NCI-H1048 (cell line): ENCODE measurements around the gene EPHB2.
"Not testable (repeated sequence)": the region's sequence is repeated elsewhere in the genome, so short reads cannot be mapped to it uniquely, and the experiment has no call there.

Source experiments
- DNase-seq: peaks from one replicate; lab custom pipeline; 2025; lab: John Stamatoyannopoulos, UW

Gene EPHB2

DNA sequence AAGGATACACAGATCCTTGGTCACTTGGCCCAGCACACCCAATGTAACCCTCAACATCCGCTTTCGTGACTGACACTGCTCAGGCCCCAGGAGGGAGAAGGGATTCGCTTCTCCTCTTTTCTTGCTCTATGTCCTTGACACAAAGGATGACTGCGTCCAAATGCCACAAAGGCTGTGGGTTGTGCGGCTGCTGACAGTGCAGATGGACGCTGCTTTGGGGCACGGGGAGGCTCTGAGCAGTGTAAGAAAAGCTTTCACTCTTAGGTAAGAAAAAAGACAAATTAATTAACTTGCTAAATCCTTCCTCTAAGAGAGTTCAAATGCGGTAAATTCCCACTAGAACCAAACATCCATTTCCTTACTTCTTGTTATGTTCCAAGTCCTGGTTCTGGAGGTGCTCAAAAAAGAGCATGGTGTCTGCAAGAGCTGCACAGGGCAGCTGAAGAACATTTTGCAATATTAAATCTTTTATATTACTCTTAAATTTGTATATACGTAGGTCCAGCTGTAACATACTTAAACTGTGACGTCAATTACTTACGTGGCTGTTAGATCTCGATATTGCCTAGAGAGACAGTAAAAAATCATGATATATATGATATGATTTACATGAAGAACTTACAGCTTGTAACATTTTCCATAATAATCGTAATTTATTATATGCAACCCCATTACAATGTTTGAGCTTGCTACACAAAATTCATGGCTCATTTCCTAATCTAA lies 19.4 kb upstream of the EPHB2 start:
- DNase-seq = no peak

DNA sequence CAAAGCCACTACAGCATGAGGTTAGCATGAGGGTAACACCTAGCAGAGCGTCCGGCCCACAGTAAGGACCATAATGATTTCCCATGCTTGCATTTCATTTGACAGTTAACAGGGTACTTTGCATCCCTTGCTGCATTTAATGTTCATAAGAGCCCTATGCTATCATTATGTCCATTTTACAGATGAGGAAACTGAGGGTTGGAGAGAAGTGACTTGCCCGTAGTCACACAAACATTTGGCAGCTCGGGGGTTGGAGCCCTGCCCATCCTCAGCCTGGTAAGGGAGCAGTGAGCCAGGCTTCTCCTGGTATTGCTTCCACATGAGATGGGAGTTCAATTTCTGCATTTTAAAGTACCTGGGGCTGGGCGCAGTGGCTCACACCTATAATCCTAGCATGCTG lies 16.5 kb upstream of the EPHB2 start:
- DNase-seq = no peak

DNA sequence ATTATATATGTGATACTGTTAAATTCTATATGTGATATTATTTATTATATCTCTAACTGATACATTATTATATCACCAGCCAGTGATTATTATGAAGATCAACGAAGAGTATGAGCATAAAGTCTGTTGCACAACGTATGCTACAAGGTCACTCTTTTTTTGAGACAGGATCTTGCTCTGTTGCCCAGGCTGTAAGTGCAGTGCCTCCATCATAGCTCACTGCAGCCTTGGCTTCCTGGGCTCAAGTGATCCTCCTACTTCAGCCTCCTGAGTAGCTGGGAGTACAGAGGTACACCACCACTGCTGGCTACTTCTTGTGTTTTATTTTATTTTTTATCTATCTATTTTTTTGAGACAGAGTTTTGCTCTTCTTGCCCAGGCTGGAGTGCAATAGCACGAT lies 14.0 kb upstream of the EPHB2 start:
- DNase-seq = no peak

DNA sequence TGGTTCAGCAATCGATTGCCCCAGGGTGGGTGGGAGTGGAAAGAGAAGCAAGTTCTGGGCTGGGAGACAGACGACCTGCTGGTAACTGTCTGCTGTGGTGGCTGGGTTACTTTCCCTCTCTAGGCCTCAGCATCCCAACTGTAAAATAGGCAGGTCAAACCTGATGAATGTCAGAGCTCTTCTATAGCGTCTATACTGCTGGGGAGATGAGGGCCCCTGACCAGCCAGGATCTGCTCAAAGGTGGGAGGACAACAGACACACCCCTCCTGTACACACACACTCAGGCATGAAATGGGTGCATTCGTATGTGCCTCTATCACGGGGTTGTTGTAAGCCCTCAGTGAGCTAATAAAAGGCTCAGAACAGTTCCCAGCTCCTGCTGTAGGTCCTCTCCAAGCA lies 12.7 kb upstream of the EPHB2 start:
- no peak for DNase-seq

DNA sequence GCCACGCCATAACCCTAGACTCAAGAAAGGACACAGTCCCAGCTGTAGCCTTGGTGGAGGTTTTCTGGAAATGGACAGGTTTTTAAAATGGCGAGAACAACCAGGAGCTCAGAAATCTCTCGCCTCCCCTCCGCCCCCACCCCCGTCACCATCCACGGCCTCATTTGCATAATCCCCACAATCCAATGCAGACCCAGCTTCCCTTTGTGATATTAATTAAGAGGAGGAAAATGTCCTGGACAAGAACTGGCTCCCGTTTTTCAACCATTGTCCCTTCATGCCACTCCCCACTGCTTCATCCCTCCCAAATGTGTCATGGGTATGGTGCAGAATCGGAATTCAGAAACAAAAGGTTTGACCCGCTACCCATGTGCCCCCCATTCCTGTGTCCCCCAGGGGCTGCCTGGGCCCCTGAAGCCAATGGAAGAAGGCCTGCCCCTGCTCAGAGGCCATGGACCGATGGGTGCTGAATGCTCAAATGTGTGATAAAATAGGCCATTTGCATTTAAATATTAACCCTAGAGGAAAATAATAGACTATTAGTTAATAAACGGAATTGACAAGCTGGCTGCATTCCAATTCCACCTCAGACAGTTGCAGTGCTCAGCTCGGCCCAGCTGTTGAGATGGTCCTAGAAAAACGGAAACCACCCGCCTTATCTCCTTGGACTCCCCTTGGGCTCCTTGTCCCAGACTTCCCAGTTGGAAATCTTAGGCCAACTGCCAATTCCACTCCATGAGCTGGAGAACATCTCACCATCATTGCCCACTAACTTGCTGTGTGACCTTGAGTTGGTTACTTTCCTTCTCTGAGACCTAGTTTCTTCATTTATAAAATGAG lies 10.7 kb upstream of the EPHB2 start:
- no peak for DNase-seq

DNA sequence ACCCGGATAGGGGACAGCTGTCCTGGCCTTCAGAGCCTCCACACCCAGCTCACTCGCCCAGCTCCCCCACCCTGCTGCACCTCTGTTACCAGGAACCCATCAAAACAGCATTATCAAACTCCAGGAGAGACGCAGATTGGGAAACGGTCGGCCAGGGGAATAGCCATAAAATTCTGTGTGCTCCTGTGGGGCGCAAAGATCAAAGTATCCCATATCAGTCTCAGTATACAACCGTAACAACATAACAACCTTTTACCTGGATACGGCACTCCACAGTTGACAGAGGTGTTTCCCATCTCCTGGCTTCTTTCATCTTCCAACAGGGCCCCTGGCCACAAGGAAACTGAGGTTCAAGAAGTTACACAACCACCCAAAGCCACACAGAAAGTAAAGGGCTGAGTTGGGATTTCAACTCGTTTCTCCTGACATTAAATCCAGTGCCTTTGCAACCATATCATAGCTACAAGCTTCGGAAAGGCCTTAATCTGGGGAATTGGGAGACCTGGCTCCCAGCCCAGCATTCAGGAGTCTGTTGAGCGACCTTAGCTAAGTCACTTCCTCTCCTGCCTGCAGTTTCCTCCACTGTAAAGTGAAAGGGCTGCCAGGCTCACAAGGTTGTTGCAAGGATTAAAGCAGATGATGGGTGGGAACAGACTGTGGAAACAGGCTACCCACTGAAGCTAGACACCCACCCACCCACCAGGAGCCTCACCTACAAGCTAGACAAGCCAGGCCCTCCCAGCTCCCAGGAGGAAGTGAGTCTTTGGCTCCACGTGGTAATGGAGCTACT lies 8.1 kb upstream of the EPHB2 start:
- no peak for DNase-seq

DNA sequence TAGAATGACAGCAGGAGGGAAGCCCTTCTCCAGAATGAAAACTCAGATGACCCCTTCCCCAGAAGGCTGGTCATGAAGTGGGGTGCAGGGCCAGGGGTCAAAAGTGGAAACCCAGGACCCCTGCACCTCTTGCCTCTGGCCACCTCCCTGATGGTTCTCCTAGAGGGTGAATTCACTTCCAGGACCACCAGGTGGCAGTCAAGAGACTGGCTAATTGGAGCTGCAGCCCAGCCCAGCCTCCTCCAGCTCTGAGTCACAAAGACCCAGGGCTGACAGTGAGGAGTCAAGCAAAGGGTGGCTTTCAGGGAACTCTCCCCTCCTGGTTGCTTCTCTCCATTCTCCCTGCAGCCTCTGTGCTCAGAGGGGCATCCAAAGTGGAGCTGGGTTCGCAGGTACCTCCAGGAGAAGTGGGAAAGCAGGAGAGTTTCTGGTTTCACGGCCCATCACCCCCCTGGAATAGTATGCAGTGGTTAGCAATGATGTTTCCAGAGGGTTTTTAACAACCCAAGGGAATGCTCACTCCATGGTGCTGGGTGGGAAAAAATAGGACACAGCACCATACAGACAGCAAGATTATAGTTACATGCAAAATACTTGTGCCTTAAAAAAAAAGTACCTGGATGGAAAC lies 6.1 kb upstream of the EPHB2 start:
- peak; percentile 38 for DNase-seq

DNA sequence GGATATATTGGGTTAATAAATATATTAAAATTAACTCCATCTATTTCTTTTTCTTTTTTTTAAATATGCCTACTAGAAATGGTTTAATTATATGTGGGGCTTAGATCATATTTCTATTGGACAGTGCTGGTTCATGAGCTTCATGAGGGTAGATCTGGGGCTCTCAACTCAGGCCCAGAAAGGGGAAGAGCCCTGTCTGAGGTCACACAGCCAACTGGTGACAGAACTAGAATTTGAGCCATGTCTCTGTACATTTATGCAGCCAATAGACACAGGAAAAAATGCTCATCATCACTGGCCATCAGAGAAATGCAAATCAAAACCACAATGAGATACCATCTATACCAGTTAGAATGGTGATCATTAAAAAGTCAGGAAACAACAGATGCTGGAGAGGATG lies 5.1 kb upstream of the EPHB2 start:
- no peak for DNase-seq

DNA sequence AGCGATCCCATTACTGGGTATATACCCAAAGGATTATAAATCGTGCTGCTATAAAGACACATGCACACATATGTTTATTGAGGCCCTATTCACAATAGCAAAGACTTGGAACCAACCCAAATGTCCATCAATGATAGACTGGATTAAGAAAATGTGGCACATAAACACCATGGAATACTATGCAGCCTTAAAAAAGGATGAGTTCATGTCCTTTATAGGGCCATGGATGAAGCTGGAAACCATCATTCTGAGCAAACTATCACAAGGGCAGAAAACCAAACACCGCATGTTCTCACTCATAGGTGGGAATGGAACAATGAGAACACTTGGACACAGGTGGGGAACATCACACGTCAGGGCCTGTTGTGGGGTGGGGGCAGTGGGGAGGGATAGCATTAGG lies 4.5 kb upstream of the EPHB2 start:
- not testable (repeated sequence) for DNase-seq

DNA sequence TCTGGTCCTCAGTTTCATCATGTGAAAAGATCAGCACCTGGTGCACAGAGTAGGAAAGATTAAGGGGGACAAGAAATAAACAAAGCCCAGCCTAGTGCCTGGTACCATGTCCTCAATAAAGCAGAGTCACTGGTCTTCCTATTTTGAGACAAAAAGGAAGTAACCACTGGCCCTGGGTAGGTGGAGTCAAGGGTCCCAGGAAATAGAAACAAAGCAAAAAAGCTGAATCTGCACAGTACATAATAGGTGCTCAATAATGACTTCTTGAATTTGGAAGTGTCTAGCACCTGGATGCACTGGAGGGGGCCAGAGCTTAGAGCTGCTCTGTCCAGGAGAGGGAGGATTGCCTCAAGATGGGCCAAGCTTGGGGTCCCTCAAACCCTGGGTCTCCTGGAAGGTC lies 1.9 kb upstream of the EPHB2 start:
- DNase-seq = no peak

DNA sequence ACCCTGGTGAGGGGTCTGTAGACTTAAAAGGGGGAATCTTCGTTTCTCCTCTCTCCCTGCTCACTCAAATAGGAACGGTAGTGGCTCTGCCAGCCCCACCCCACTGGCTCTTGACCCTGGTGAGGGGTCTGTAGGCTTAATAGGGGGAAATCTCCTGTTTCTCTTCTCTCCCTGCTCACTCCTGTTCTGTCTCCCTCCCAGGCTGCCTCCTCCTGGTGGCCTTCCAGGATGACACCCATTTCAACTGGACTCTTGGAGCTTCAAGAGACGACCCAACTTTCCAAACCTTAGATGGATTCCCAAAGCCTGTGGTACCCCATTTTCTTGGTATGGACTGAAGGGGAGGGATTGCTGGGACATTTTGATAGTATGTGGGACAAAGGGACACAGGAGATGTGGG lies 1.4 kb upstream of the EPHB2 start:
- no peak for DNase-seq

DNA sequence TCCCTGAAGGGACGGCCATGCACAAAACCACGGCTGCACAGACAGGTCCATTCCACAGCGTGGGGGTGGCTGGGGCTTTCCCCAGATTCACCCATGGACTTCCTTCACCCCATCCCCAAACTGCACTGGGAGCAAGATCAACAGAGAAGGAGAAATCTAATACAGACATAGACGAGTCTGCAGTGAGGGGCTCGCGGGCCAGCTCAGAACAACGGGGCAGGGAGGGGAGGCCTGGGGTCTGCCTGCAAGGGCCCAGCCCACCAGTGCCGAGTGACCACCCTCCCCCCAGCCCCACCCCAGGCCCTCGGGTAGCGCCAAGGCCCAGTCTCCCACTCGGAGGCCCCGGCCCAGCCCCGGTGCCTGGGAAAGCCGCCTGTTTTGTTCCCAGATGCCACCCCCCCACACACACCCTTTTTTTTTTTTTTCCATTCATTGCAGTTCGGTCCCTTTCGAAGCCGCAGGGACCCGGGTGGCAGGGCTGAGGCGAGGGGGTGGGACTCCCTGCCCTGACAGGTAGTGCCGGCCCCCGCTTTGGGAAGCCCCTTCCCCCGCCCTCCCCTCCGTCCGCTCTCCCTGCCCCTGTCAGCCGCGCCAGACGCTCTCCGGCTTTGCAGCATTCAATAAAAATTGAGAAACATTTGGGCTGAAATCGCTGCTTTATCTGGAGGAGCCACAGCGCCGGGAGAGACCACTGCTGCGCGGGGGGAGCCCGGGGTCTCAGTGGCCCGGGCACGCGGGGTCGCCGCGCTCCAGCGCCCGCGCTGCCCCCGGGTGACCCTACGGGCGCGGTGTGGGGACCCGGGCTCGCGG lies 543 bp upstream of the EPHB2 start:
- DNase-seq = no peak

DNA sequence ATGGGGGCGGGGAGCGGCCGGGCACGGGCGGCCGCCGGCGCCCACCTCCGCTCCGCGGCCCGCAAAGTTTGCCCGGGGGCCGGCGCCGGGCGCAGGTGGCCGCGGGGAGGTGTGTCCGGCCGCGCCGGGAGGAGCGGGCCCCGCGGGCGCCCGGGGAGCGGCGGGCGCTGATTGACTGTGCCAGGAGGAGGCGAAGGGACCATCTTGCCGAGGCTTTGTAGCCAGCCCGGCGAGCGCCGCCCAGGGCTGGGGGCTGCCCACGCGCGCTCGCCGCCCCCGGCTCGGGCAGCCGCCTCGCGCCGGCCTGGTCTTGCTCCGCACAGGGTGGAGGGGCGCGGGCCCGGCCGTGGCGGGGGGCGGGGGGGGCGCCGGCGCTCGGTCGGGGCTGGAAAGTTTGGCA lies 432 bp downstream of the EPHB2 start:
- DNase-seq = no peak

DNA sequence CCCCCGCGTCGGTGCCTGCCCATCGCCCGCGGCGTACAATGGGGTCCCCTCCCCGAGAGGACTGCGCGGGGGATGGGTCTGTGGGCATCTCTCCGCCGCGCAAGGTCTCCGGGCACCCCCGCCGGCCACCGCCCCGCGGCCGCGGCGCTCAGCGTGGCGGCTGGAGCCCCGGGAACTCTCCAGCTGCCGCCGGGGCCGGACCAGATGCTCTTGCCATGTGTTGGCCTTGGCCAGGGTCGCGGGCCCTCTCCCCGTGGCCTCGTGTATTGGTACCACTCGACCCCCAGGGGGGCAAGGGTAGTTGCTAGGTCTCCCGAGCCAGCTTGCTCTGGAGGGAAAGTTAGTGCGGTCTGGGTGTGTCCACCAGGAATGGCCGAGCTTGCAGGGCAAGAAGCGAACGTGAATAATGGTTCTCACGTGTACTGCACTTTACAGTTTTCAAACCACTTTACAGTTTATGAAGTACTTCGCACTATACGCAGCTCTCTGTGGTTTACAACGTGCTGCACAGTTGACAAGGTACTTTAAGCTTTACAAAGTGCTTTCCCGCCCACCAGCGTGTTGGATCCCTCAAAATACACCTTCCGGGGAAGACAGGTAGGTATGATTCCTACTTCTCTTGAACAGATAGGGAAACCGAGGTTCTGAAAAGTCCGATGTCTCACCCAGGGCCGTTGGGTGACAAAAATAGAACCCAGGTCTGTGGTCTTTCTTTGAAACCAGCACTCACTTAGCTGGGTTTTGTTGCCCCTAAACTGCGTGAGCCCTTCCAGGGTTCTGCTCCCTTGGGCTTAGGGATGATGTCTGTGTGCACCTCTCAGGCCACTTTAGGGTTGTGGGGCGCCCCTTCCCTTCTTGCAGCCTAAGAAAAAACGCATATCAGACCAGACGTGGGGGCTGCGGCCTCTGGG lies 1.2 kb downstream of the EPHB2 start:
- DNase-seq = no peak

DNA sequence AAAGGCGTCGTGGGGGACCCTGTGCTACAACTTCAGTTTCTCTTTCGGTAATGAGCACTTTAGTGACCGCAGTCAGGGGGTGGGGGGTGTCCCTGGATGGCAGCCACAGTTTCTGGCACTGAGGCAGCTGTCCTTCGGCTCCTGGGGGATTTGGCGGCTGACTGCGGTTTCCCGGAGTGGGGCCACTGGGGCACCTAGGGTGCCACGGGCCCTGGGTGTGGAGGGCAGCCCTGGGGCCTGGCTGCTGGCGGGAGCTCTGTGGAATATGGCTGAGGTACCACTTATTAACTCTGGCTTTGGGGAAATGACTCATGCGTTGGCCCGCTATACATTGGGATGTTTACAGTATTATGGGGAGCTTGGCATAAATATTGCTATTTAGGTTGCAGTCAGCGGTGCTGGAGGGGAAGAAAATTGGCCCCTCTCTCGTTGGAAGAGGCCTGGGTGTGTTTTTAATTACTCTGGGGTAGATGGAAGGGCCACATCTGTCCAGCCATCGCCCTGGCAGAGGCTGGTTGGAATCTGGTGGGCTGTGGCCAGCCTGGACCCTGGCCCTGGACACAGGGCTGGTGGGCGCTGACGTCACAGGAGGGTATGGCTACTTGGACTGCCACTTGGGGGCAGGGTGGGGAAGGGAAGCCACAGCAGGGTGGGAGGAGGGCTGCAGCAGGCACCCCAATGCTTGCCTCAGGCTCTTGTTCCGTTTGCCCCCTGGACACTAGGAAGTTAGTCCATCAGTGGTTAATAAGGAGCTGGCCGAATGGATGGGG lies 2.0 kb downstream of the EPHB2 start:
- DNase-seq = no peak

DNA sequence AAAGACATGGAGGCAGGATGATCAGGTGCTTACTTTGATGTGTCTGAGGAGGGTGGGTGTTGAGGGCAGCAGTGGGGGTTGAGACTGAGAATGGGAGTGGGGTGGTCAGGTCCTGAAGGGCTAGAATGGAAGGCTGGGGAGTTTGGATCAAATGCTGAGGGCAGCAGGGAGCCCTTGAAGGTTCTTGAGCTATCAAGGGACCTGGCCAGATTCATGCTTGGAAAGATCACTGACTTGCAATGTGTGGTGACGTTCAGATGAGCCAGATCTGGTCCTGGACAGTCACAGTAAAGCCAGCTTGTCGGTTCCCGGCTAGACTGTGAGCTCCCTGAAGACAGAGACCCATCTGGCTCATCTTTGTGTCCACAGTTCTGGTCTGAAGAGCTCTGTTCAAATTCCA lies 3.8 kb downstream of the EPHB2 start:
- DNase-seq = no peak

DNA sequence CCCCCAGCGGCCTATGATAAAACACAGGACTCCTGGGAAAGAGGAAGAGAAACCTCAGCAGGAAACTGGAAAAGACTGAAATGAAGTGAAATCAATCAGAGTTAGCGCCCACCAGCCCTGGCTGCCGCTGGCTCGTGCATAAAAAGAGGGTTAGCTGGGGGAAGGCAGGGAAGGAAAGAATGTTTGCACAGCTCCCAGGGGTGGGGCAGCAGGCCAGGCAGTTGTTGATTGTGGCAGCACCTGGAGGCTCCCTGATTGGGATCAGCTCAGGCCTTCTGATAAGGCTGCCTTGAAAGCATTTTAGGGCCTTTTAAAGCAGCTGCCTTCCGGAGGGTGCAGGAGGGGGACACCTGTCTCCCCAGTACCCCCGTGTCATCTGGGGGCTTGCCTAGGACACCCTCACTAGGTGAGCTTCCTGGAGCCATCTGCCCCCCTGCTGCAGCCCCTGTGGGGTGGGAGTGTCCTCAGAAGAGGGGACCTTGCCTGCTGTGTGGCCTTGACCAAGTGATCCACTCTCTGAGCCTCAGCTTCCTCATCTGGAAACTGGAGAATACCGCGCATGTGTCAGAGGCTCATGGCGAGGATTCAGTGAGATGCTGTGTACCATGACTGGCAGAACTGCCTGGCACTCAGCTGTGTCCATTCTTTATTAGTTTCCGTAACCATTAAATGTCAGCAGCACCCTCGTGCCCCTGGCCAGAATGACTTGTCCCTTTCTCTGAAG lies 6.6 kb downstream of the EPHB2 start:
- DNase-seq = no peak

DNA sequence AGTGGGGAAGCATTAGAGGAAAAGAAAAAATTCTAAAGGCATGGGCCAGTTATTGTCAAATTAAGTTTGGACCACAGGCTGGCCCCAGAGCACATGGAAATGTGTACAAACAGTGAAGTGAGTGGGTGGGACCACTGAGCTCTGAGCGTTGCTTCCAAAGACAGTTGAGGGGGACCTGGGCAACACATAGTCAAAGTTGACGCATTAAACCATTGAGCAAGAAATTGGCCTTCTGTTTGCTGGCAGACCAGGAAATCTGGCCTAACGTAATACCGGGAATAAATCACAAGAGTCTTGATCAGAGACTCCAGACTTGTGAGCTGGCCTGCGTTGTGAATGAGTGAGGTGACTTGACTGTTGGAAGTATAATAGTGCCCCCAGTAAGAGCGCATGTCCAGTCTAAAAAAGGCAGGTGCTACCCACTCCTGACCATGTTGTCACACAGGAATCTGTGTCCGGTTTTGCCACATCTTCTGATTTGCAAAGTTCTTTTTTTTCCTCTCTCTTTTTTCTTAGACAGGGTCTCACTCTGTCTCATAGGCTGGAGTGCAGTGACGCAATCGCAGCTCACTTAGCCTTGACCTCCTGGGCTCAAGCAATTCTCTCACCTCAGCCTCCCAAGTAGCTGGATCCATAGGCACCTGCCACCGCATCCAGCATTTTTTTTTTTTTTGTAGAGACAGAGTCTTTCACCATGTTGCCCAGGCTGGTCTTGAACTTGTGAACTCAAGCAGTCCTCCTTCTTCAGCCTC lies 10.7 kb downstream of the EPHB2 start:
- DNase-seq = no peak
